GM18505 (cell line): ENCODE measurements around the gene ASXL2.

Experiments used
- ATAC-seq: cut with Tn5 transposase; IDR thresholded peaks from one replicate; pipeline ENCODE4 v1.9.1; 2021; ENCODE audit not compliant: unreplicated experiment
- POLR2A ChIP-seq: IDR thresholded peaks from 4 replicates; pipeline ENCODE4 v1.6.1; 2011; ENCODE audit warnings: borderline replicate concordance; ENCODE audit not compliant: insufficient read depth, insufficient read length; ENCODE audit errors: extremely low read depth

The ASXL2 gene

DNA sequence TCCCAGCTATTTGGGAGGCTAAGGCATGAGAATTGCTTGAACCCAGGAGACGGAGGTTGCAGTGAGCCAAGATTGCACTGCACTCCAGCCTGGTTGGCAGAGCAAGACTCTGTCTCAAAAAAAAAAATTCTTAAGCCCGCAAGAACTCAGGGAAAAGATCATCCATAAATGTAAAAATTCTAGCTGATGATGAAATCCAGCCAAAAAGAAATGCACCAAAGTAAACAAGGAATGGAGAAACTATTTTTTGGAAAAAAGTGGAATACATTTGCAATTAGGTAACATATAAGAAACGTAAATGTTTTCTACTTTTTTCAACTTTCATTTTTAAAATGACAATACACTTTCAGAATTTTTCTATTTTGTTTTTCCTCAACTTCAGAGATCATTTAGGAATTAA, 61.3 kb downstream of the ASXL2 start:
- TF ChIP-seq POLR2A, result no peak
- no peak for ATAC-seq

DNA sequence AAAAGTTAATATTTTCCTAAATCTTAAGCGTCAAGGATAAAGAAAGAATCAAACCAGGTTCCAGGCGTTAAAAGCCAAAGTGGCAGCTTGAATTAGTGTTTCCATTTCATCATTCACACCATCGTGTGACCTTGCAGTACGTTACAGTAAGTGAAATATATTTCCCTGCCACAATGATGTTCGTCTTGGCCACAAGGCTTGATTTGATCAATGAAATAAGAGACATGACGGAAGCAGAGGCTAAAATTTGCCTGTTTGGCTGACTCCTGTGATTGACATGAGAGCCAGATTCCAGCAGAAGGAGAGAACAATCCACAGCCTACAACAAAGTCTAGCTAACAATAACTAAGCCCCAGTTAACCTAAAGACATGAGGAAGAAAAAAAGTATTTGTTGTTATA, 62.0 kb downstream of the ASXL2 start:
- ATAC-seq, result no peak

GRCh38 chr2:25814681-25815080, 63.6 kb downstream of the ASXL2 start:
- no peak for ATAC-seq
- no peak for TF ChIP-seq POLR2A

More for the DNA sequence above, 62.0 kb downstream of the ASXL2 start:
- TF ChIP-seq POLR2A, result no peak

DNA sequence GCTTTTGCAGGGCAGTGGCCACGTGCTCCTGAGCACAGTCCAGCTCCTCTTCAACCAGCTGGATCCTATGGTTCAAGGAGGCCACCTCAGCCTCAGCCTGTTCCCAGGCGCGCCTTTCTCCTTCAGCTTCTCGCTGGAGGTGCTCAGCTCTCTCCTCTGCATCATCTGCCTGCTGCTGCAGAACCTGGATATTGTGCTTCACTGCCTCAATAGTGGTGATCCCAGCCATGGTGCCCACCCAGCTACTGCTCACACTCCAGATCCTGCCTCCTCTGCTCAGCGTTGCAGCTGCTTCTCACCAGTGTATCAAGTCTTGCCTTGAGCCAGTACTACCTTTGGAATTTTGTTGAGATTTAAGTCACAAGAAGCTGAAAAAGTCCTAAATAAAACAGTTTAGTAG, 67.9 kb downstream of the ASXL2 start:
- ATAC-seq, result no peak
- TF ChIP-seq POLR2A, result no peak

- no peak for ATAC-seq
- no peak for TF ChIP-seq POLR2A
Measured at GRCh38 chr2:25809646-25810045, 68.6 kb downstream of the ASXL2 start.

DNA sequence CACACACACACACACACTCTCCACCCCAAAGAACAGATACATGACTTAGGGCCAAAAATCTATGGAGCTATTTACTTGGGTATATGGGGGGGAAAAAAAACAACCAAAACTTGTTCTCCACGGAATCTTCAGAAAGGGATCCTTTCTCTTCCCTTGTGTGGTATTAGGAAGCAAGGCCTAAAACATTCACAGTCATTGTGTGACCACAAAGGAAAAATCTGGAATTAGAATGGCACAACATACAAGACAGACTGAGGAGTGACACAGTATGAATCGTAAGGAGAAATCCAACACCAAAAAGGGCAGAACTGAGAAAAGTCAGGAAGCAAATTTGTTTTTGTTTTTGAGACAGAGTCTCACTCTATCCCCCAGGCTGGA, 70.3 kb downstream of the ASXL2 start:
- ATAC-seq, result no peak
- no peak for TF ChIP-seq POLR2A

GRCh38 chr2:25806941-25807340, 71.3 kb downstream of the ASXL2 start:
- no peak for ATAC-seq

GRCh38 chr2:25805987-25806386, 72.3 kb downstream of the ASXL2 start:
- ATAC-seq, result no peak
- no peak for TF ChIP-seq POLR2A

More at GRCh38 chr2:25806941-25807340, 71.3 kb downstream of the ASXL2 start:
- TF ChIP-seq POLR2A, result no peak

DNA sequence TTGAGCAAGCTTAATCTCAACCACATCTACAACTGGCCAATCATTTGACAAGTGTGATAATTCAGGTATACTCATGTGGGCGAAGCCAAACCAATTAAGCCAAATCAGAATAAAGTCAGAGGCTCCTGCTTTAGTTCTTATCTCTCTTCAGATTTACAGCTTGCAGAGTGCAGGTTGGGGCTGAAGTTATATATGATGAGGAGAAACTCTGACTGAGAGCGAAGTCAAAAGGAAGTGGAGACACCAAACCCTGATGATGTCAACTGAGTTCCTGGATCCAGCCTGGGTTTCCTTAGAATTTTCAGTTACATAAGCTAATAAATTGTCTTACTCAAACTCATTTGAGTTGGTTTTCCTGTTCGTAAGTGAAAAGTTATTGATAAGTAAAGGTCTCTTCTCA, 73.9 kb downstream of the ASXL2 start:
- no peak for TF ChIP-seq POLR2A
- no peak for ATAC-seq

- TF ChIP-seq POLR2A, result no peak
- ATAC-seq, result no peak
Measured at GRCh38 chr2:25799301-25799700, 79.0 kb downstream of the ASXL2 start.

DNA sequence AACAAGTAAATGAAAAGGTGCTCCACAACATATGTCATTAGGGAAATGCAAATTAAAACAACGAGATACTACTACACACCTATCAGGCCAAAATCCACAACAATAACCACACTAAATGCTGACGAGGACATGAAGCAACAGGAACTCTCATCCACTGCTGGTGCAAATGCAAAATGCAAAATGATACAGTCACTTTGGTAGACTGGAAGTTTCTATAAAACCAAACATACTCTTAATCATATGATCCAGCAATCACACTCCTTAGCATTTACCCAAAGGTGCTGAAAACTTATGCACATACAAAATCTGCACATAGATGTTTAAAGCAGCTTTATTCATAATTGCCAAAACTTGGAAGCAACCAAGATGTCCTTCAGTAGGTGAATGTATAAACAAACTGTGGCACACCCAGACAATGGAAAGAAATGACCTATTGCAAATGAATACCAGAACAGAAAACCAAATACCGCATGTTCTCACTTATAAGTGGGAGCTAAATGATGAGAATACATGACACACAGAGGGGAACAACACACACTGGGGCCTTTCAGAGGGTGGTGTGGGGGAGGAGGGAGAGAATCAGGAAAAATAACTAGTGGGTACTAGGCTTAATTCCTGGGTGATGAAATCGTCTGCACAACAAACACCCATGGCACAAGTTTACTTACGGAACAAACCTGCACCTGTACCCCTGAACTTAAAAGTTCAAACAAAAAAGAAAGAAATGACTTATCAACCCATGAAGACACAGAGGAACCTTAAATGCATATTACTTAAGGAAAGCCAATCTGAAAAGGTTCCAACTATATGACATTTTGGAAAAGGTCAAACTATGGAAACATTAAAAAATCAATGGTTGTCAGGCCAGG, 80.4 kb downstream of the ASXL2 start:
- no peak for ATAC-seq
- no peak for TF ChIP-seq POLR2A

GRCh38 chr2:25794544-25795276, 83.6 kb downstream of the ASXL2 start:
- ATAC-seq, result no peak
- no peak for TF ChIP-seq POLR2A

DNA sequence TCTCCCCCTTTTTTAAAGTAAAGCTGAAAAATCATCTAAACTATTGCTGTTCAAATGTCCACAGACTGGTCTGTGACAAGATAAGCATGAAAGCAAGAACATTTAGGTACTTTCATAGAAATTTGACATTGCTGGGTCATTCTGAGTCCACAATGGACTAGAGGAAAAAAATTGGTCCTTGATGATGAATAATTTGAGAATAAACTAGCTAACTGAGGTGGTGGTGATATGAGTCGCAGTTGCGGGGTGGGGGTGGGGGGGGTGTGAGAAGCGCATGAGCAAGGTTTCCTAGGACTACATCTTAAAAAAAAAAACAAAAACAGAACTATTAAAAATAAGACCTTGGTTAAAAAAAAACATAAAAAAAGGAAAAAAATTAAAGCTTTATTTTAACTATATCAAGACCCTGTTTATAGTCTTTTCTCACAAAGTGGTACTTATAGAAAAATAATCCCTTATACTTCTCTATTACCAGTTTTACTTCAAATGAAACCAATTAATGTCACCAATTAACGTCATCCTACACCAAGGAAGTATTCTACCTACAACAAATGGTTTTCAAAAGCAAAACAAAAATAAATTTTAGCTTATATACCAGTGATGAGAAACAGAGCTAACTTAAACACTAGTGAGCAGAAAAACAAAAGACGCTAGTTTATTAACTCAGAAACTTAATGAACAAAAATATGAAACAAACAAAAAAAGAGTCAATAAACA, 88.1 kb downstream of the ASXL2 start:
- no peak for TF ChIP-seq POLR2A
- ATAC-seq, result no peak
